Amniotic epithelial cell (primary cell): ENCODE data around the gene SHC4.
A peak's percentile ranks its signal among the peaks of the same experiment; 100 is the strongest.

Source experiments
- DNase-seq: peaks from one replicate; pipeline ENCODE4 v3.0.0-alpha.2; 2010; ENCODE audit warnings: low read depth

Gene SHC4

GRCh38 chr15:48968066-48968465 is 4.3 kb upstream of the SHC4 start:
- DNase-seq: no peak

- DNase-seq: no peak
Measured at GRCh38 chr15:48967336-48967735, 3.6 kb upstream of the SHC4 start.

GRCh38 chr15:48966595-48967301 is 3.0 kb upstream of the SHC4 start:
- peak; percentile 73 for DNase-seq

GRCh38 chr15:48965972-48966371 is 2.3 kb upstream of the SHC4 start:
- peak; percentile 78 for DNase-seq

GRCh38 chr15:48964898-48965297 is 1.2 kb upstream of the SHC4 start:
- DNase-seq: no peak

GRCh38 chr15:48962662-48963523 is 826 bp downstream of the SHC4 start:
- DNase-seq: peak; percentile 67

GRCh38 chr15:48955967-48956366 is 7.8 kb downstream of the SHC4 start:
- DNase-seq: no peak

- DNase-seq: no peak
Measured at GRCh38 chr15:48955370-48955769, 8.3 kb downstream of the SHC4 start.

- peak; percentile 18 for DNase-seq
Measured at GRCh38 chr15:48954538-48954937, 9.2 kb downstream of the SHC4 start.

GRCh38 chr15:48946840-48947187 is 16.9 kb downstream of the SHC4 start:
- no peak for DNase-seq

GRCh38 chr15:48946074-48946839 is 17.5 kb downstream of the SHC4 start:
- peak; percentile 89 for DNase-seq

GRCh38 chr15:48945386-48945785 is 18.3 kb downstream of the SHC4 start:
- no peak for DNase-seq

GRCh38 chr15:48941904-48942303 is 21.8 kb downstream of the SHC4 start:
- no peak for DNase-seq

GRCh38 chr15:48940508-48940907 is 23.2 kb downstream of the SHC4 start:
- DNase-seq: peak; percentile 97

- DNase-seq: peak; percentile 97
Measured at GRCh38 chr15:48939648-48940047, 24.1 kb downstream of the SHC4 start.

- DNase-seq: no peak
Measured at GRCh38 chr15:48937886-48938285, 25.8 kb downstream of the SHC4 start.

- peak; percentile 56 for DNase-seq
Measured at GRCh38 chr15:48936666-48937065, 27.1 kb downstream of the SHC4 start.

GRCh38 chr15:48935236-48935635 is 28.5 kb downstream of the SHC4 start:
- DNase-seq: peak; percentile 37

GRCh38 chr15:48930735-48931134 is 33.0 kb downstream of the SHC4 start:
- no peak for DNase-seq

- DNase-seq: no peak
Measured at GRCh38 chr15:48929661-48930060, 34.1 kb downstream of the SHC4 start.

- no peak for DNase-seq
Measured at GRCh38 chr15:48928877-48929538, 34.7 kb downstream of the SHC4 start.

GRCh38 chr15:48925714-48926223 is 38.0 kb downstream of the SHC4 start:
- DNase-seq: peak; percentile 82
